ENCODE results near the gene SLC6A4. TPM values are rescaled to one million over a fixed set of nuclear protein-coding genes. Genes with fewer than 3 reads are reported as not detected.
"Not testable (repeated sequence)": the region's sequence is repeated elsewhere in the genome, so short reads cannot be mapped to it uniquely, and the experiment has no call there.

Gene SLC6A4
- total RNA-seq, 1 donor from 2014 or later: not detected

GRCh38 chr17:30209930-30210329, 25.6 kb downstream of the SLC6A4 start:
- Mint-ChIP-seq H3K4me3 (no peak overlapping the region), H3K36me3 (ENCODE audit: low read depth) (no peaks in the 10 kb centered on the region), H3K4me1 (ENCODE audit: low read depth) (no peaks in the 10 kb centered on the region), H3K27ac (no peak overlapping the region), H3K27me3 (ENCODE audit: insufficient read depth) (peaks cover 14% of the 10 kb centered on the region), H3K9me3 (no peaks in the 10 kb centered on the region)
- no peak for DNase-seq (ENCODE audit: low spot score)
- intact Hi-C loops (cut with micrococcal nuclease): no loop called here

GRCh38 chr17:30208214-30208613, 27.3 kb downstream of the SLC6A4 start:
- Mint-ChIP-seq H3K4me3 (no peak overlapping the region), H3K36me3 (ENCODE audit: low read depth) (no peaks in the 10 kb centered on the region), H3K9me3 (no peaks in the 10 kb centered on the region), H3K4me1 (ENCODE audit: low read depth) (no peaks in the 10 kb centered on the region), H3K27ac (no peak overlapping the region), H3K27me3 (ENCODE audit: insufficient read depth) (peaks cover 20% of the 10 kb centered on the region)
- no peak for DNase-seq (ENCODE audit: low spot score)
- intact Hi-C loops (cut with micrococcal nuclease): no loop called here

- Mint-ChIP-seq H3K9me3 (no peaks in the 10 kb centered on the region), H3K27me3 (ENCODE audit: insufficient read depth) (peaks cover 20% of the 10 kb centered on the region), H3K36me3 (ENCODE audit: low read depth) (no peaks in the 10 kb centered on the region), H3K4me1 (ENCODE audit: low read depth) (no peaks in the 10 kb centered on the region), H3K4me3 (no peak overlapping the region), H3K27ac (no peak overlapping the region)
- intact Hi-C loops (cut with micrococcal nuclease): no loop called here
- DNase-seq (ENCODE audit: low spot score): no peak
Observed at GRCh38 chr17:30207655-30208054, 27.8 kb downstream of the SLC6A4 start.

GRCh38 chr17:30203471-30203981, 32.0 kb downstream of the SLC6A4 start:
- Mint-ChIP-seq H3K27ac (no peak overlapping the region), H3K9me3 (no peaks in the 10 kb centered on the region), H3K27me3 (ENCODE audit: insufficient read depth) (peaks cover 22% of the 10 kb centered on the region), H3K4me1 (ENCODE audit: low read depth) (no peaks in the 10 kb centered on the region), H3K36me3 (ENCODE audit: low read depth) (no peaks in the 10 kb centered on the region), H3K4me3 (no peak overlapping the region)
- DNase-seq (ENCODE audit: low spot score): no peak
- intact Hi-C loops (cut with micrococcal nuclease): no loop called here

- H3K27ac Mint-ChIP-seq; H3K9me3 Mint-ChIP-seq; intact Hi-C loops (cut with micrococcal nuclease); H3K4me1 Mint-ChIP-seq (ENCODE audit: low read depth); H3K4me3 Mint-ChIP-seq; H3K36me3 Mint-ChIP-seq (ENCODE audit: low read depth); DNase-seq (ENCODE audit: low spot score): not testable (repeated sequence)
- H3K27me3 Mint-ChIP-seq (ENCODE audit: insufficient read depth): peaks cover 14% of the 10 kb centered on the region
Observed at GRCh38 chr17:30200656-30201055, 34.8 kb downstream of the SLC6A4 start.

GRCh38 chr17:30200106-30200505, 35.4 kb downstream of the SLC6A4 start:
- H3K4me1 Mint-ChIP-seq (ENCODE audit: low read depth): no peaks in the 10 kb centered on the region
- intact Hi-C loops (cut with micrococcal nuclease): no loop called here
- H3K36me3 Mint-ChIP-seq (ENCODE audit: low read depth): no peaks in the 10 kb centered on the region
- no peak for DNase-seq (ENCODE audit: low spot score)
- H3K9me3 Mint-ChIP-seq: no peaks in the 10 kb centered on the region
- H3K27me3 Mint-ChIP-seq (ENCODE audit: insufficient read depth): peaks cover 14% of the 10 kb centered on the region
- H3K4me3 Mint-ChIP-seq: no peak overlapping the region
- H3K27ac Mint-ChIP-seq: no peak overlapping the region

GRCh38 chr17:30199600-30199999, 35.9 kb downstream of the SLC6A4 start:
- Mint-ChIP-seq H3K27me3 (ENCODE audit: insufficient read depth) (peaks cover 13% of the 10 kb centered on the region), H3K4me3 (no peak overlapping the region), H3K9me3 (no peaks in the 10 kb centered on the region), H3K4me1 (ENCODE audit: low read depth) (no peaks in the 10 kb centered on the region), H3K36me3 (ENCODE audit: low read depth) (no peaks in the 10 kb centered on the region), H3K27ac (no peak overlapping the region)
- DNase-seq (ENCODE audit: low spot score): no peak
- intact Hi-C loops (cut with micrococcal nuclease): no loop called here

GRCh38 chr17:30197416-30197815, 38.1 kb downstream of the SLC6A4 start:
- no peak overlapping the region for H3K27ac Mint-ChIP-seq
- no peaks in the 10 kb centered on the region for H3K36me3 Mint-ChIP-seq (ENCODE audit: low read depth)
- H3K27me3 Mint-ChIP-seq (ENCODE audit: insufficient read depth): peaks cover 23% of the 10 kb centered on the region
- no peak for DNase-seq (ENCODE audit: low spot score)
- no peak overlapping the region for H3K4me3 Mint-ChIP-seq
- no peaks in the 10 kb centered on the region for H3K9me3 Mint-ChIP-seq
- intact Hi-C loops (cut with micrococcal nuclease): no loop called here
- no peaks in the 10 kb centered on the region for H3K4me1 Mint-ChIP-seq (ENCODE audit: low read depth)

GRCh38 chr17:30196504-30196903, 39.0 kb downstream of the SLC6A4 start:
- no peak overlapping the region for H3K4me3 Mint-ChIP-seq
- DNase-seq (ENCODE audit: low spot score): no peak
- intact Hi-C loops (cut with micrococcal nuclease): no loop called here
- H3K27ac Mint-ChIP-seq: no peak overlapping the region
- H3K9me3 Mint-ChIP-seq: no peaks in the 10 kb centered on the region
- no peaks in the 10 kb centered on the region for H3K36me3 Mint-ChIP-seq (ENCODE audit: low read depth)
- H3K27me3 Mint-ChIP-seq (ENCODE audit: insufficient read depth): peaks cover 23% of the 10 kb centered on the region
- no peaks in the 10 kb centered on the region for H3K4me1 Mint-ChIP-seq (ENCODE audit: low read depth)

GRCh38 chr17:30191072-30191471, 44.4 kb downstream of the SLC6A4 start:
- H3K27me3 Mint-ChIP-seq (ENCODE audit: insufficient read depth): peaks cover 15% of the 10 kb centered on the region
- H3K4me3 Mint-ChIP-seq: no peak overlapping the region
- H3K27ac Mint-ChIP-seq: no peak overlapping the region
- no peaks in the 10 kb centered on the region for H3K9me3 Mint-ChIP-seq
- intact Hi-C loops (cut with micrococcal nuclease): no loop called here
- H3K36me3 Mint-ChIP-seq (ENCODE audit: low read depth): peaks cover 4% of the 10 kb centered on the region
- DNase-seq (ENCODE audit: low spot score): no peak
- H3K4me1 Mint-ChIP-seq (ENCODE audit: low read depth): no peaks in the 10 kb centered on the region

GRCh38 chr17:30188211-30188939, 47.1 kb downstream of the SLC6A4 start:
- no peak overlapping the region for H3K27ac Mint-ChIP-seq
- H3K36me3 Mint-ChIP-seq (ENCODE audit: low read depth): peaks cover 19% of the 10 kb centered on the region
- no peak overlapping the region for H3K4me3 Mint-ChIP-seq
- intact Hi-C loops (cut with micrococcal nuclease): no loop called here
- H3K27me3 Mint-ChIP-seq (ENCODE audit: insufficient read depth): peaks cover 10% of the 10 kb centered on the region
- no peaks in the 10 kb centered on the region for H3K4me1 Mint-ChIP-seq (ENCODE audit: low read depth)
- no peak for DNase-seq (ENCODE audit: low spot score)
- no peaks in the 10 kb centered on the region for H3K9me3 Mint-ChIP-seq

- H3K27ac Mint-ChIP-seq: no peak overlapping the region
- H3K4me3 Mint-ChIP-seq: no peak overlapping the region
- no peak for DNase-seq (ENCODE audit: low spot score)
- intact Hi-C loops (cut with micrococcal nuclease): no loop called here
- peaks cover 23% of the 10 kb centered on the region for H3K36me3 Mint-ChIP-seq (ENCODE audit: low read depth)
- H3K9me3 Mint-ChIP-seq: no peaks in the 10 kb centered on the region
- no peaks in the 10 kb centered on the region for H3K4me1 Mint-ChIP-seq (ENCODE audit: low read depth)
- H3K27me3 Mint-ChIP-seq (ENCODE audit: insufficient read depth): peaks cover 3% of the 10 kb centered on the region
Observed at GRCh38 chr17:30187573-30187972, 47.9 kb downstream of the SLC6A4 start.

GRCh38 chr17:30186761-30187160, 48.7 kb downstream of the SLC6A4 start:
- H3K4me1 Mint-ChIP-seq (ENCODE audit: low read depth): no peaks in the 10 kb centered on the region
- DNase-seq (ENCODE audit: low spot score): no peak
- no peaks in the 10 kb centered on the region for H3K27me3 Mint-ChIP-seq (ENCODE audit: insufficient read depth)
- no peaks in the 10 kb centered on the region for H3K9me3 Mint-ChIP-seq
- peaks cover 25% of the 10 kb centered on the region for H3K36me3 Mint-ChIP-seq (ENCODE audit: low read depth)
- intact Hi-C loops (cut with micrococcal nuclease): no loop called here
- no peak overlapping the region for H3K27ac Mint-ChIP-seq
- H3K4me3 Mint-ChIP-seq: no peak overlapping the region

GRCh38 chr17:30176855-30177254, 58.6 kb downstream of the SLC6A4 start:
- DNase-seq (ENCODE audit: low spot score): no peak
- intact Hi-C loops (cut with micrococcal nuclease): no loop called here
- Mint-ChIP-seq H3K36me3 (ENCODE audit: low read depth) (peaks cover 43% of the 10 kb centered on the region), H3K27ac (no peak overlapping the region), H3K4me3 (no peak overlapping the region), H3K27me3 (ENCODE audit: insufficient read depth) (no peaks in the 10 kb centered on the region), H3K4me1 (ENCODE audit: low read depth) (peaks cover 18% of the 10 kb centered on the region), H3K9me3 (no peaks in the 10 kb centered on the region)

Data from activated T-helper 1 cell treated with anti-CD3 and anti-CD28 coated beads, Interleukin-12 subunit alpha, Interleukin-12 subunit beta, Interleukin-2, Interleukin-4 antibody, amounts not matched to agents 30 ng/mL and 10 ng/mL and 1 ng/mL, durations not matched to agents 14 hours and 24 hours and 36 hours (primary cell).